Measurements from ENCODE around the gene SLC25A53.

GRCh38 chrX:104134583-104135261, 22.1 kb downstream of the SLC25A53 start:
- no peak for TF ChIP-seq CTCF (IDR thresholded peaks at IDR 0.05)
- no peak for TF ChIP-seq POLR2A (IDR thresholded peaks at IDR 0.05)

Measured in lower leg skin (tissue), 3 donors.